Osteoblast (primary cell): Measurements from ENCODE around the gene TTC28. TPM values are rescaled to one million over a fixed set of nuclear protein-coding genes. Genes with fewer than 3 reads are reported as not detected.

Experiments
- DNase-seq: peaks from one replicate; pipeline ENCODE4 v3.0.0; 2011; ENCODE audit warnings: low spot score, mixed read lengths; ENCODE audit not compliant: insufficient read length; ENCODE audit errors: missing footprints
- H2AFZ ChIP-seq: 2 replicates; pipeline ENCODE4 v1.6.0; 2011; ENCODE audit warnings: mild to moderate bottlenecking, low read length
- H3K27ac ChIP-seq: 2 replicates; pipeline ENCODE4 v1.5.1; 2011; ENCODE audit warnings: mild to moderate bottlenecking, low read depth, low read length, moderate library complexity
- H3K27me3 ChIP-seq: 2 replicates; pipeline ENCODE4 v1.6.0; 2012; ENCODE audit warnings: mild to moderate bottlenecking, control low read depth, inconsistent platforms, low read length, moderate library complexity; ENCODE audit not compliant: insufficient read depth
- H3K36me3 ChIP-seq: 2 replicates; pipeline ENCODE4 v1.5.1; 2011; ENCODE audit warnings: mild to moderate bottlenecking, low read length, control low read depth, moderate library complexity; ENCODE audit not compliant: insufficient read depth
- H3K4me1 ChIP-seq: 2 replicates; pipeline ENCODE4 v1.5.1; 2011; ENCODE audit warnings: mild to moderate bottlenecking, low read length, control low read depth, moderate library complexity; ENCODE audit not compliant: insufficient read depth
- H3K4me2 ChIP-seq: 2 replicates; pipeline ENCODE4 v1.6.0; 2011; ENCODE audit warnings: mild to moderate bottlenecking, low read length; ENCODE audit not compliant: insufficient read depth
- H3K4me3 ChIP-seq: fragments of 200-600 bp; sonication (generic); 3 replicates; pipeline ENCODE4 v1.5.1; 2012; ENCODE audit warnings: mild to moderate bottlenecking, low read length, inconsistent platforms; ENCODE audit not compliant: insufficient read depth
- H3K79me2 ChIP-seq: 2 replicates; pipeline ENCODE4 v1.6.0; 2012; ENCODE audit warnings: mild to moderate bottlenecking, low read length, control low read depth, inconsistent platforms; ENCODE audit not compliant: insufficient read depth
- H3K9me3 ChIP-seq: 2 replicates; pipeline ENCODE4 v1.5.1; 2011; ENCODE audit warnings: low read depth, low read length, control low read depth
- H4K20me1 ChIP-seq: 2 replicates; pipeline ENCODE4 v1.6.0; 2012; ENCODE audit warnings: mild to moderate bottlenecking, low read length, control low read depth; ENCODE audit not compliant: insufficient read depth
- total RNA-seq: library from RNA; depleted of rRNA; stranded (reverse); fragments of >200 nt; gene quantifications from 2 replicates; pipeline ENCODE4 v1.2.3, GENCODE V29; 2012
- TF ChIP-seq, protein P1 (sequence below): IDR thresholded peaks from 2 replicates; pipeline ENCODE4 v1.5.1; 2011; ENCODE audit warnings: mild to moderate bottlenecking, low read depth, low read length, moderate library complexity; ENCODE audit errors: extremely low read depth

Gene TTC28
- total RNA-seq, 1 donor, result 48.1 TPM

DNA sequence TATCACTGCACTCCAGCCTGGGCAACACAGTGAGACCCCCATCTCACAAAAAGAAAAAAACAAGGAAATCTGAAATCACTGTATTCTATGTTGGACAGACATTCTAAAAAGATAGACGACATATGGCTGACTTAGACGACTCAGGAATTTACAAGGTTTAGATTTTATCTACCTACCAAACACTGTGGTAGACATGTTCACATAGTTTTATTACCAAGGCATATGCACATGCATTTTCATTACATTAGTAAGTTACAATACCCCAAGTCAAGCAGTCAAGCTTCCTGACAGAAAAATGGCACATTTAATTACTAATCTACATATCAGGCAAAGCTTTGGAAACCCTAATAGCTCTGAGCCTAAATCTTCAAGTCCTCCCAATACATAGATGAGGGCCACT, 262.2 kb downstream of the TTC28 start:
- no peak overlapping the region for H3K27ac ChIP-seq
- TF ChIP-seq, protein P1, sequence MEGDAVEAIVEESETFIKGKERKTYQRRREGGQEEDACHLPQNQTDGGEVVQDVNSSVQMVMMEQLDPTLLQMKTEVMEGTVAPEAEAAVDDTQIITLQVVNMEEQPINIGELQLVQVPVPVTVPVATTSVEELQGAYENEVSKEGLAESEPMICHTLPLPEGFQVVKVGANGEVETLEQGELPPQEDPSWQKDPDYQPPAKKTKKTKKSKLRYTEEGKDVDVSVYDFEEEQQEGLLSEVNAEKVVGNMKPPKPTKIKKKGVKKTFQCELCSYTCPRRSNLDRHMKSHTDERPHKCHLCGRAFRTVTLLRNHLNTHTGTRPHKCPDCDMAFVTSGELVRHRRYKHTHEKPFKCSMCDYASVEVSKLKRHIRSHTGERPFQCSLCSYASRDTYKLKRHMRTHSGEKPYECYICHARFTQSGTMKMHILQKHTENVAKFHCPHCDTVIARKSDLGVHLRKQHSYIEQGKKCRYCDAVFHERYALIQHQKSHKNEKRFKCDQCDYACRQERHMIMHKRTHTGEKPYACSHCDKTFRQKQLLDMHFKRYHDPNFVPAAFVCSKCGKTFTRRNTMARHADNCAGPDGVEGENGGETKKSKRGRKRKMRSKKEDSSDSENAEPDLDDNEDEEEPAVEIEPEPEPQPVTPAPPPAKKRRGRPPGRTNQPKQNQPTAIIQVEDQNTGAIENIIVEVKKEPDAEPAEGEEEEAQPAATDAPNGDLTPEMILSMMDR, result no peak
- H3K36me3 ChIP-seq, result no peaks in the 10 kb centered on the region
- no peaks in the 10 kb centered on the region for H3K27me3 ChIP-seq
- H3K4me2 ChIP-seq, result no peak overlapping the region
- peaks cover under 1% of the 10 kb centered on the region for H3K79me2 ChIP-seq
- no peak overlapping the region for H3K4me3 ChIP-seq
- no peak for DNase-seq
- no peaks in the 10 kb centered on the region for H4K20me1 ChIP-seq
- H3K9me3 ChIP-seq, result no peaks in the 10 kb centered on the region
- peaks cover 7% of the 10 kb centered on the region for H3K4me1 ChIP-seq
- no peak overlapping the region for H2AFZ ChIP-seq

DNA sequence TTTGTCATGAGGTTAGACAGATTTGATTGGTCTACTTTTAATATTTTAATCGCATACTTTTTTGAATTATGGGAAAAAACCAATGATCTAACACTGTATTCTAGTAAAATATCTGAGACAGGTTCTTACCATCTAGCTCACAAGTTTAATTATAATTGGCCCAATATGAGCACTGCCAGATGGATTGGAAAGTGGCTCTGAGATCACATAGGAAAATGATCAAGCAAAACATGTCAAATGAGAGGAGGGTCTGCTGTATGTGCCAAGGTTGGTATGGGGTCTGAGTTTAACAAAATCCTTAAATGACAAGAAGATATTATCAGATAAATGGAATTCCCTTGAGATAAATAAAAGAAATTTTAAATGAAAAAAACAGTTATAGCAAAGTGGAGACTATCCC, 264.7 kb downstream of the TTC28 start:
- Histone ChIP-seq H2AFZ (no peak overlapping the region), H3K4me1 (peaks cover 28% of the 10 kb centered on the region), H3K4me2 (no peak overlapping the region), H3K4me3 (no peak overlapping the region), H3K9me3 (no peaks in the 10 kb centered on the region), H3K36me3 (no peaks in the 10 kb centered on the region), H4K20me1 (no peaks in the 10 kb centered on the region), H3K27ac (no peak overlapping the region), H3K79me2 (peaks cover 4% of the 10 kb centered on the region), H3K27me3 (no peaks in the 10 kb centered on the region)
- no peak for DNase-seq
- TF ChIP-seq, protein P1, result no peak

DNA sequence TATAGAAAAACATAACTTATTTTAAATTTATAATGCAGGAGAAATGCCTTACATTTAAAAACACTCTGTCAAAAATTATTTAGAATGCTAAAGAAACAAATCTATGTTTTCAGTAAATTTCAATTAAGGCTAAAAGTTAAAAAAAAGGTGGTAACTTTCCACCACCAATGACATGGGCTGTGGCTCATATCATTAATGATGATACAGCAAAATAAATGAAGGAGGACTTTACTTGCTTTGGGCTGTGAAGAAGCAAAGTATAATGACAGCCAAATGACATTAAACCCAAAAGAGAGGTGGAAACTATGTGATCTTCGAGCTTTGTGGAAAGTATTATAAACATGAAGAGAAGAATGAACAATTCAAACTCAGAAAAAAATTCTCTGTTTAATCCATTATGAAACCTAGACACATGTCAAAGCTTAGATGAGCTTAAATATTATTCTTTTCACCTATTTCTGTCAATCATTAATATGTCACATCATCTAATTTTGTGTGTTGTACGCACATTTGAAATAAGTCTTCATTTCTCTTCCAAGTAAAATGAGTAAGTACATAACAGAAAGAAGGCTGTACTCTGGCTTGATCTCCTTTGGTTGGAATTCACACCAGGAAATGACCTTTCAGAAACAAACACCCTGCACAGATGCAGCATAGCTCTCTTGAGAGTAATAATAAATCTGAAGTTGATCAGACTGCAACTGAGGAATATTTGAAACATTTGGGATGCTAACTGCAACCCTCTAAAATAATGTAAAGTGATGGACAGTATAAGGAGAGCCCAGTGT, 265.8 kb downstream of the TTC28 start:
- Histone ChIP-seq H3K4me2 (no peak overlapping the region), H3K9me3 (no peaks in the 10 kb centered on the region), H3K79me2 (peaks cover 4% of the 10 kb centered on the region), H3K27me3 (no peaks in the 10 kb centered on the region), H3K27ac (no peak overlapping the region), H4K20me1 (no peaks in the 10 kb centered on the region), H2AFZ (no peak overlapping the region), H3K4me3 (no peak overlapping the region), H3K36me3 (no peaks in the 10 kb centered on the region), H3K4me1 (peaks cover 28% of the 10 kb centered on the region)
- TF ChIP-seq, protein P1, result no peak
- no peak for DNase-seq

DNA sequence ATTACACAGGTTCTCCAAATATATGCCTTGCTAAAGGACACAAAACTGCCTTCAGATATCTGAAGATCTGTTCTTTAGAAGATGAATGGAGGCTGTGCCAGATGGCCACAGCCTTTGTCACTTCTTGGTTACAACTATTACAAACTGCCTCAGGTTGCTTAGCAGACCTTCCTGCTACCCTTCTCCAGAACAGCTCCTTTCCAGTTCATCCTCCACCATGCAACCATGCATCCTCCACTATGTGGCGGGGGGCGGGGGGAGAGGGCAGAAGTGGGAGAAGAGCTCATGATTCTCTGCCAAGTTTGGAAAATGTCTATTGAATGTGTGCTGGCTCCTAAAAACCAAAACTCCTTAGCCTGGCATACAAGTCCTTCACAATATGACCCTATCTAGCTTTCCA, 267.5 kb downstream of the TTC28 start:
- no peaks in the 10 kb centered on the region for H3K9me3 ChIP-seq
- no peak for DNase-seq
- peaks cover 6% of the 10 kb centered on the region for H3K79me2 ChIP-seq
- H3K36me3 ChIP-seq, result no peaks in the 10 kb centered on the region
- no peaks in the 10 kb centered on the region for H4K20me1 ChIP-seq
- peaks cover 28% of the 10 kb centered on the region for H3K4me1 ChIP-seq
- H3K4me2 ChIP-seq, result no peak overlapping the region
- H2AFZ ChIP-seq, result no peak overlapping the region
- TF ChIP-seq, protein P1, result no peak
- no peaks in the 10 kb centered on the region for H3K27me3 ChIP-seq
- no peak overlapping the region for H3K27ac ChIP-seq
- H3K4me3 ChIP-seq, result no peak overlapping the region
